DMS153 (cell line): ENCODE measurements around the gene TFB1M.
"Not testable (repeated sequence)": the region's sequence is repeated elsewhere in the genome, so short reads cannot be mapped to it uniquely, and the experiment has no call there.

Experiments used
- DNase-seq: peaks from one replicate; lab custom pipeline; 2025; lab: John Stamatoyannopoulos, UW

The TFB1M gene

GRCh38 chr6:155329460-155330132 is 15.3 kb upstream of the TFB1M start:
- no peak for DNase-seq

- DNase-seq = peak; percentile 63
Observed at GRCh38 chr6:155328539-155329459, 14.5 kb upstream of the TFB1M start.

DNA sequence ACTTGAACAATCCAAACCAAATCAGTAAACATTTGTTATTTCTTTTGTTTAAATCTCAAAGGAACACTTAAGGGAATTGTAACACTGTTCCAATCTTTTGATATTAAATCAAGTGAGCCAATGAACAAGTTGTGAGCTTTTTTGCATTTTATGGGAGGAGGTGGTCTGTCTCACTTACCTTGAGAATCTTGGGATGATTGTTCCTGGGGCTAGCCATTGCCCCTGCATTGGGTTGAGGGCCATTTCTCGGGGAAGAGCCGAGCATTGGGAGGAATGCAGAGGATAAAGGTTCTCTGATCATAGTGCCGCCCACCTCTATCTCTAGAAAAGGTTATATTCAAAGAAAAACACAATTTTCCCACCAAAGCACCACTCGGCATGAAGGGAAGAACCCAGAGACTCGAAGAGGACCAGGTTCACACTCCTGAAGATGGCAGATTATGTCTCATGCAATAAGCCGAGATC is 13.8 kb upstream of the TFB1M start:
- no peak for DNase-seq

GRCh38 chr6:155327326-155328073 is 13.2 kb upstream of the TFB1M start:
- no peak for DNase-seq

DNA sequence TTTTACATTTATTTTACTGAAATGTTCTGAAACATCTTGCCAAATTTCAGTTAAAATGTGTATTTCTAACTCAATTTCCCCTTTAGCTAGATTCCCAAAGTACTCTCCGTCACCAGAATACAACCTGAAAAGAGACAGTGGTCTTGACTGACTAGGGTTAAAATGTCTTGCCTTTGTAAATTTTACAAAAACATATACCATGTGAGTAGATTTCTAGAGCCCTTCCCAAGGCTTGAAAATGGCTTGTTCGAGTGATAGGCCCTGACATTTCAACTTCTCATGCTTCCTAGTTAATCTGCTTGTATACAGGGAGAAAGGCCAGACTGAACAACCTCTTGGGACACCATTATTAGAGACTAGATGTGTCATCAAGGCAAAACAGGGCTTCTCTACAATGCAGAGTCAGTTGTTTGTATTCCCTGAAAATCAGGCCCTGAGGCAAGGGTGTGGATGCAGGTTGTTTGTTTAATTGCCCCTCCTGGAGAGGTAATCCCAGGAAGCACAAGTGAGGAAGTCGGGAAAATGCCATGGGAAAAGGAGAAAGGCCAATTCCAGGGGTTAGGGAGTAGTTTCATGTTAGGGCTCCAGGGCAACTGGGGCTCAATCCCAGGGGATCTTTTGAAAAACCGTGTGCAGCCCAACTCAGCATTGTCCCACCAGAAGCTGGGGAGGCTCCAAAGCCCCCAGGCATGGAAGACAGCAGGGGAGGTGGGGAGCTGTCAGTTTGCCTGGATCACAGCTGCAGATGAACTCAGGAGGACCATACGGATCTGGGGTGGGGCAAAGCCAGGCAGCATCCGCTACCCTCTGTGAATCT is 11.6 kb upstream of the TFB1M start:
- DNase-seq = no peak

GRCh38 chr6:155324993-155325392 is 10.7 kb upstream of the TFB1M start:
- no peak for DNase-seq

GRCh38 chr6:155324172-155324571 is 9.9 kb upstream of the TFB1M start:
- no peak for DNase-seq

GRCh38 chr6:155319902-155320301 is 5.6 kb upstream of the TFB1M start:
- no peak for DNase-seq

DNA sequence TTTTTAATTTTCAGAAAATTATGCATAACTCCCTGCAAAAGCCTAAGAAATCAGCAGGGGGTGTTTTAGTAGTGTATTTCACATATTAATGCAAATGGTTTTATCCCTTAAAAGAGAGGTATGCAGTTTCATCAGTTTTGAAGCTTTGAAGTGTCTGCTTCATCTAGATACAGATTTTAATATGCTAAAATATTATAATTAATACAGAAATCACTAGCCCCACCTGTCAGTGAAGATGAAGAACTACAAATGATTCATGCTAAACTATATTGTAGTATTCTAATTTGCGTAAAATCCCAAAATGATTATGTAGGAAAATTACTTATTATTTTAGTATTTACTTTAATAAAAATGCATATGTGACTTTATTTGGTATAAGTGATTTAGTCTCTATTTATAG is 2.9 kb upstream of the TFB1M start:
- DNase-seq = no peak

DNA sequence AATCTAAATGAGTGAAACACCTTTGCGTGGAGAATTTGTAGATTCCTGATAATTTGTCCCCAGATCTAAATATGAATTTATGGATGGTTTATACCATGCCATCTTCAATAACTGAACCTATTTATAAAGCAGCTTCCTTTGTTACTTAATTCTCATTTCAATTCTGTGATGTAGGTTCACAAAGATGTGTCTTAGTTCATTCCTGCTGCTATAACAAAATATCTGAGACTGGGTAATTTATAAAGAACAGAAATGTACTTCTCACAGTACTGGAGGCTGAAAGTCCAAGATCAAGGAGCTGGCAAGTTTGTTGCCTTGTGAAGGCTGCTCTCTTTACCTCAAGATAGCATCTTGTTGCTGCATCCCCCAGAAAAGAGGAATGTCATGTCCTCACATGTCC is 2.1 kb upstream of the TFB1M start:
- no peak for DNase-seq

DNA sequence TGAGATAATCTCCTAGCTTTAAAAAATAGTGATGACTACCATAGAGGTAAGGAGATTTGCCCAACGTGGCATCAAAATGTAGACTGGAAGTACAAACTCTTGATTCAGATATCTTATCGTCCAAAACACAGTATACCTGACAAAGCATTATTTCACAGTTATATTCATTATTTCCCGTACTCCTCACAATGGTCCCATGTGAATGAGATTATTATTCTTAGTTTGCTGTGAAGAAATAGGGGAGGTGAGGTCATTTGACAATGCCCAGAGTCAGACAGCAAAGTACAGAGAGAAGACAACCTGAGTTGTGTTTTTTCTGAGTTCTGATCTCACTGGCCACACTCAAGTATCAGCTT is 1.2 kb upstream of the TFB1M start:
- no peak for DNase-seq

DNA sequence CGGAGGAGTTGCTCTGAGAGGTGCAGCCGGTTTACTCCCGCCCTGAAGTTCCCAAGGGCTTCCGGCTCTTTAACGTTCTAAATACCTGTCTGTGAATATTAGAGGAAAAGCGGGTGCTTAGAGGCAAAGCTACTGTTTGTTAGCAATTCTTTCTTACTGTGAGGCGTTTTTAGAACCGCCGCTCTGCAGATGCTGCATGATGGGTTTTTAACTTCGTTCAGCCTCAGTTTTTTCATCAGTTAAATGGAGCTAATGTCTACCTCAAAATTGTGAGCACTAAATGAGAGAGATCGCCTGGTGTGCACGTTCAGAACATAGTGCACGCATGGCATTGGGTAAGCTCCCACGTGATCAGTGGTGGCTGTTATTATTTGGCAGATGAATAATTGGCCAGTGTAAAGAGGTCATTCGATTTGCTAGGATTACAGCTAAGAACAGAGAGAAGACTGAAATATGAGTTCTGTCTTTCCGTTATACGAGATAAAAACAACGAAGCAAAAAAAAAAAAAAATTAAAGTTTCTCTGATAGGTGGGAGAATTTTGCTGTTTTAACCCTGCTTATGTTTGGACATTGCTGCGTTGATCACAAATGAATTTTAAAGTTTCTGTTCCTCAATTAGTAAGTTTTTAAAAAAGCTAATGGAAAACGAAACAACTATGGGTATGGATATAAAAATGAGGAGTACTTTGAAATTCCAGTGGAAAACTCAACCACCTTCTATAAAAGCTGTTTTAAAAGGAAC is 660 bp upstream of the TFB1M start:
- DNase-seq = peak; percentile 54

- DNase-seq = no peak
Observed at GRCh38 chr6:155313602-155314091, 637 bp downstream of the TFB1M start.

DNA sequence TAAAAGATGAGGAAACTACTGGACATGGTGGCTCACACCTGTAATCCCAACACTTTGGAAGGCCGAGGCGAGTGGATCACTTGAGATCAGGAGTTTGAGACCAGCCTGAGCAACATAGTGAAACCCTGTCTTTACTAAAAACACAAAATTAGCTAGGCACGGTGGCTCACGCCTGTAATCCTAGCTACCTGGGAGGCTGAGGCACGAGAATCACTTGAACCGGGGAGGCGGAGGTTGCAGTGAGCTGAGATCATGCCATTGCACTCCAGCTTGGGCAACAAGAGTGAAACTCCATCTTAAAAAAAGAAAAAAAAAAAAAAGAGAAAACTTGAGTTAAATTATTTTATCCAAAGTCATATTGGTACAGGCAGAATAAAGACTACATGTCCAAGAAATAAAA is 1.3 kb downstream of the TFB1M start:
- not testable (repeated sequence) for DNase-seq

GRCh38 chr6:155311583-155311982 is 2.7 kb downstream of the TFB1M start:
- DNase-seq = no peak

DNA sequence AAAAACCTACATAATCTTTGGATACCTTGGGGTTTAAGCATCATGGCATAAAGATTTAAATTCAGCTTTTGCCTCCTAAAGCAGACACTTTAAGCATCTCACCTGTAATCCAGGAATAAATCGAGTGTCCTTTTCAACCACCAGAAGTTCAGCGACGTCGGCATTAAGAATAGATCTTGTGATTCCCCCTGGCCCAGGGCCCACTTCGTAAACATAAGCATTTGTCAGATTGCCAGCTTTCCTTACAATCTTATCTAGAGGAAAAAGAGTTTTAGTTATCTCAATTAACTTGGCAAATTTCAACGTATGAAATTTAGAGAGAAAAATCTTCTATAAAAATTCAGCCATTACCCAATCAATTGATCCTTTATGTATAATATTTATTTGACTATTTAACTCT is 3.2 kb downstream of the TFB1M start:
- no peak for DNase-seq

DNA sequence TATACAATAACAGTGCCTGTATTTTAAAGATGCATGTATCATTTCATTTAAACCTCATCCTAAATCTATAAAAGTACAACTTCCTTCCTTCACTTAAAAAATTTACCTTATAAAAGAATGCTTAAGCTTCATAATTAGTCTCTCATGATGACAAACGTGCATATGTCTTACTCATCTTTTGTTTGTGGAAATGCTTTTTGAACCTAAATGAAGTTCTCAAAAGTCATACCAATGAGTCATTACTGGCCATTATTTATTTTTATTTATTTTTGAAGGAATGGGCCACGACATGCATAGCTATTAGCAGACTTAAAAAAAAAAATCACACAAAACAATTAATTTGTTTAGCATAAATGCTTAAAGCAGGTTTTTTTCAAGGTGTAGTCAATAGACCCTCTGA is 3.7 kb downstream of the TFB1M start:
- no peak for DNase-seq

DNA sequence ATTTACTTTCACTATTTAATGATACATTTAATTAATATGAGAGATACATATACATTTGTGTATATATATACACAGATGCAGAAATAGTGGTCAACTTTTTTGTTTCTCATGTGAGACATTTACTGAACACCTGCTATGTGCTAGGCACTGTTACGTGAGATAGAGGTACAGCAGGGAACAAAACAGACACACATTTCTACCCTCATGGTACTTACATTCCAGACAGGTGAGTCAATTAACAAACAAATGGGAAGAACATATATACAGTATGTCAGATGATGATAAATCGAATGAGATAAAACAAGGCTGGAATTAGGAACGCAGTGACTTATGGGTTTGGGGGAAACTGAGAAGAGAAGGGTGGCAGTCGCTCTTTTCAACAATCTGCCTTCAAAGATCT is 5.1 kb downstream of the TFB1M start:
- DNase-seq = no peak

DNA sequence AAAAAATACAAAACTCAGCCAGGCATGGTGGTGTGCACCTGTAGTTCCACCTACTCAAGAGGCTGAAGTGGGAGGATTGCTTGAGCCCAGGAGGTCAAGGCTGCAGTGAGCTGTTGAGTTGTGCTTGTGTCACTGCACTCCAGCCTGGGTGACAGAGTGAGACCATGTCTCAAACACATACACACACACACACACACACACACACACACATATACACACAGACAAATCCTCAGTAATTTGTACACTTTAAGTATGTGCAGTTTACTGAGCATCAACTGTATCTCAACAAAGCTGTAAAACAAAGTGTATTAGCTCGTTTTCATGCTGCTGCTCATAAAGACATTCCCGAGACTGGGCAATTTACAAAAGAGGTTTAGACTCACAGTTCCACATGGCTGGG is 7.3 kb downstream of the TFB1M start:
- DNase-seq = no peak

- no peak for DNase-seq
Observed at GRCh38 chr6:155303361-155303870, 10.9 kb downstream of the TFB1M start.

DNA sequence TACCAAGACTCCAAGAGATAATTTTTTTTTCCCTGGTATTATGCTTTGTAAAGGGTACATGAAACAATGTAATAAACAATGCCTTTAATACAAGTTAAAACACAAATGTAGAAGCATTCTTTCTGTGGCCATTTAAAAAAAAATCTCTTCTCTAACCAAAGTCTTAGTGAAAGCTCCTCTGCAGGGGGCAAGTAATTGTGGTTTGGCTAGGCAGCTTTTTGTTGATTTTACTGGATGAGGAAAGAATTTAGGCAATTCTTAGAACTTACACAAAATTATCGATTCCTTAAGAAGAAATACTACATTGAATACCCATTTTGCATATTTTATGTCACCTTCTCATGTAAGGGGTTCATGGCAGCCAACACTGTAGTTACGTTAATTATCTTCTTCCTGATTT is 12.4 kb downstream of the TFB1M start:
- no peak for DNase-seq
